CD8-positive, alpha-beta memory T cell (primary cell): Measurements from ENCODE around the gene PHF21B. TPM values are rescaled to one million over a fixed set of nuclear protein-coding genes. Genes with fewer than 3 reads are reported as not detected.

Experiments used
- CTCF ChIA-PET: fragments of 350-600 bp; sonication (Branson Sonifier 250); formaldehyde crosslinking; loops from one replicate; lab custom pipeline; 2021; ENCODE audit warnings: antibody characterized with exemption; lab: Charles Lee
- POLR2A ChIA-PET: fragments of 350-600 bp; sonication (Branson Sonifier 250); formaldehyde crosslinking; loops from one replicate; lab custom pipeline; 2021; ENCODE audit warnings: antibody characterized with exemption; lab: Charles Lee
- DNase-seq, 5 donors: peaks; one replicate each; pipeline versions ENCODE4 v3.0.0 to v3.0.0-alpha.2; 2020 to 2022; ENCODE audit warnings: mixed read lengths in 1 of 5
- H3K27ac ChIP-seq: one replicate; pipeline ENCODE4 v1.7.0; 2013; ENCODE audit warnings: low read depth, mild to moderate bottlenecking, low read length, moderate library complexity
- H3K27me3 ChIP-seq: 2 replicates; pipeline ENCODE4 v1.7.0; 2013; ENCODE audit warnings: low read length, mild to moderate bottlenecking; ENCODE audit not compliant: insufficient read depth, poor library complexity, severe bottlenecking
- H3K36me3 ChIP-seq: 2 replicates; pipeline ENCODE4 v1.7.0; 2013; ENCODE audit warnings: mild to moderate bottlenecking, low read length, moderate library complexity; ENCODE audit not compliant: insufficient read depth
- H3K4me1 ChIP-seq: 2 replicates; pipeline ENCODE4 v1.7.0; 2013; ENCODE audit warnings: mild to moderate bottlenecking, low read length, moderate library complexity; ENCODE audit not compliant: insufficient read depth
- H3K4me3 ChIP-seq: 2 replicates; pipeline ENCODE4 v1.7.0; 2013; ENCODE audit warnings: mild to moderate bottlenecking, low read length
- H3K9me3 ChIP-seq: 2 replicates; pipeline ENCODE4 v1.7.0; 2013; ENCODE audit warnings: mild to moderate bottlenecking, low read length
- H3K27ac Mint-ChIP-seq, 8 donors: one replicate each; pipeline ENCODE4 v1.8.0; 2020 to 2021; ENCODE audit warnings: mixed read lengths in 8 of 8, mild to moderate bottlenecking in 6 of 8, inconsistent platforms in 3 of 8, moderate library complexity in 3 of 8
- H3K27me3 Mint-ChIP-seq, 2 donors: one replicate each; pipeline ENCODE4 v1.8.0; 2020 to 2021; ENCODE audit warnings: mixed read lengths in 2 of 2, mild to moderate bottlenecking in 1 of 2, moderate library complexity in 1 of 2
- H3K36me3 Mint-ChIP-seq, 3 donors: one replicate each; pipeline ENCODE4 v1.8.0; 2020 to 2021; ENCODE audit warnings: mixed read lengths in 3 of 3, inconsistent platforms in 1 of 3, mild to moderate bottlenecking in 1 of 3
- H3K4me1 Mint-ChIP-seq, 3 donors: one replicate each; pipeline ENCODE4 v1.8.0; 2020 to 2021; ENCODE audit warnings: mixed read lengths in 3 of 3, inconsistent platforms in 1 of 3, mild to moderate bottlenecking in 1 of 3
- H3K4me3 Mint-ChIP-seq, 7 donors: one replicate each; pipeline ENCODE4 v1.8.0; 2020 to 2021; ENCODE audit warnings: mixed read lengths in 7 of 7, mild to moderate bottlenecking in 6 of 7, moderate library complexity in 4 of 7, inconsistent platforms in 2 of 7
- H3K9me3 Mint-ChIP-seq, 5 donors: one replicate each; pipeline ENCODE4 v1.8.0; 2020 to 2022; ENCODE audit warnings: mixed read lengths in 5 of 5, mild to moderate bottlenecking in 3 of 5, moderate library complexity in 2 of 5, inconsistent platforms in 1 of 5
- polyA plus RNA-seq: library from polyadenylated mRNA; unstranded; fragments of 300-500 nt; fragmentation: Illumina TruSeq; gene quantifications from one replicate; pipeline ENCODE4 v1.2.3, GENCODE V29; 2021
- total RNA-seq, 2 experiments: library from RNA; stranded (reverse); gene quantifications; one replicate each; pipeline ENCODE4 v1.2.3, GENCODE V29; 2021

The PHF21B gene
- total and polyA plus RNA-seq, 3 experiments from 2014 or later = not detected

GRCh38 chr22:44931766-44932165 lies 78.0 kb downstream of the PHF21B start:
- Histone ChIP-seq H3K4me1 (no peaks in the 10 kb centered on the region), H3K36me3 (no peaks in the 10 kb centered on the region), H3K4me3 (no peak overlapping the region), H3K9me3 (no peaks in the 10 kb centered on the region), H3K27me3 (no peaks in the 10 kb centered on the region), H3K27ac (no peak overlapping the region)
- no peak overlapping the region for H3K27ac Mint-ChIP-seq
- H3K36me3 Mint-ChIP-seq = no peaks in the 10 kb centered on the region
- no peaks in the 10 kb centered on the region for H3K4me1 Mint-ChIP-seq
- H3K9me3 Mint-ChIP-seq = no peaks in the 10 kb centered on the region
- no peak overlapping the region for H3K4me3 Mint-ChIP-seq
- peaks cover 2 to 4% of the 10 kb centered on the region in 2 donors for H3K27me3 Mint-ChIP-seq
- CTCF ChIA-PET = no interaction called here
- DNase-seq = no peak
- POLR2A ChIA-PET = no interaction called here

- CTCF ChIA-PET = no interaction called here
- Mint-ChIP-seq H3K27ac (no peak overlapping the region), H3K4me1 (no peaks in the 10 kb centered on the region), H3K9me3 (no peaks in the 10 kb centered on the region), H3K36me3 (no peaks in the 10 kb centered on the region), H3K27me3 (peaks cover 2 to 7% of the 10 kb centered on the region in 2 donors), H3K4me3 (no peak overlapping the region)
- no peak overlapping the region for H3K27ac ChIP-seq
- H3K36me3 ChIP-seq = no peaks in the 10 kb centered on the region
- no peaks in the 10 kb centered on the region for H3K9me3 ChIP-seq
- POLR2A ChIA-PET = no interaction called here
- H3K4me1 ChIP-seq = no peaks in the 10 kb centered on the region
- DNase-seq = no peak
- no peak overlapping the region for H3K4me3 ChIP-seq
- no peaks in the 10 kb centered on the region for H3K27me3 ChIP-seq
These were observed 78.7 kb downstream of the PHF21B start for GRCh38 chr22:44931077-44931540.

DNA sequence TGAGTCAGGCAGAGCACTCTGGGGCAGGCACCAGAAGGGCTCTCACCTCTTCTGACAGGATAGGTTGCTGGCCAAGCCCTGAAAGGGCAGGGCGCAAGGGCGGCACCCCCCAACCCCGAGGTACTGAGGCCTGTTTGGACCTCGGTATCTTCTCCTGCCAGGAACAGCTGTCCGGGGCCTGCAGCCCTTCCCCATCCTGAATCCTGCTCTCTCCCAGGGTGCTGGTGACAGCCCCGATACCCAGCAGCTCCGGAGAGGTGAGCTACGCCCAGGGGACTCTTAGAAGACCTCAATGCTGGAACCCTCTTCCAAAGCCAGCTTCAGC lies 79.1 kb downstream of the PHF21B start:
- H3K27ac Mint-ChIP-seq = no peak overlapping the region
- no peak overlapping the region for H3K27ac ChIP-seq
- H3K4me3 ChIP-seq = no peak overlapping the region
- no peaks in the 10 kb centered on the region for H3K4me1 ChIP-seq
- peaks cover 1 to 7% of the 10 kb centered on the region in 2 donors for H3K27me3 Mint-ChIP-seq
- POLR2A ChIA-PET = no interaction called here
- no peaks in the 10 kb centered on the region for H3K27me3 ChIP-seq
- H3K36me3 Mint-ChIP-seq = no peaks in the 10 kb centered on the region
- H3K4me3 Mint-ChIP-seq = no peak overlapping the region
- H3K36me3 ChIP-seq = no peaks in the 10 kb centered on the region
- H3K9me3 Mint-ChIP-seq = no peaks in the 10 kb centered on the region
- no peaks in the 10 kb centered on the region for H3K4me1 Mint-ChIP-seq
- no peaks in the 10 kb centered on the region for H3K9me3 ChIP-seq
- DNase-seq = no peak
- CTCF ChIA-PET = no interaction called here

DNA sequence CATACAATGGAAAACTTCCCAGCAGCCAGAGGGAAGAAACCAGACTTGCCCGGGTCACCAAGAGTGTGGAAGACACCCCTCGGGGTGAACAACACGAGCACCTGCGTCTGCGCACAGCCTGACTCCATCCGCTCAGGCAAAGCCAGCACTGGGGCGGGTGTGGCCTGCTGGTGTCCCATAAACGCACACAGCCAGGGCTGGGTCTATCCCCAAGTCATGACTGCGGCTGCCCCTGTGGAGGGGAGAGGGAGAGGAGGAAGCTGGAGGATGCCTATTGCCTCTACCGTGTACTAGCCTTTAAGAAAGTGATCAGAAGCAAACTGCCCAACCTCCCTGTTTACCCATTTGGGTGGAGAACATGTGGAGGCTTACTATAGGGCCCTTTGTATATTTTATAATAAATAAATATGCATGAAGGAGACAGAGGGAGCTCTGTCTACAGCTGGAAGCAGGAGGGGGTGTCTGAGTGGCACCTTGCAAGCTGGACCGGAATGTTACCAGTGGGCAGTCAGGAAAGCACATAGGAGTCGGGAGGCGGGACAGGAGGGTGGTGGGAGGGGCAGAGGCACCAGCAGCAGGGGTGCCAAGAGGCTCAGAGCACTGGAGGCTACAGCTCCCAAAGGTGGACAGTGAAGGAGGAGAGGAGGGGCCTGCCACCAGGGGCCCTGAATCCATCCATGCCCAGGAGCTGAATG lies 79.6 kb downstream of the PHF21B start:
- Mint-ChIP-seq H3K27ac (no peak overlapping the region), H3K4me3 (no peak overlapping the region), H3K36me3 (no peaks in the 10 kb centered on the region), H3K9me3 (no peaks in the 10 kb centered on the region), H3K27me3 (peaks cover 1 to 7% of the 10 kb centered on the region in 2 donors), H3K4me1 (no peaks in the 10 kb centered on the region)
- Histone ChIP-seq H3K27ac (no peak overlapping the region), H3K36me3 (no peaks in the 10 kb centered on the region), H3K27me3 (no peaks in the 10 kb centered on the region), H3K4me3 (no peak overlapping the region), H3K9me3 (no peaks in the 10 kb centered on the region), H3K4me1 (no peaks in the 10 kb centered on the region)
- no peak for DNase-seq
- ChIA-PET CTCF (no interaction called here), POLR2A (no interaction called here)

DNA sequence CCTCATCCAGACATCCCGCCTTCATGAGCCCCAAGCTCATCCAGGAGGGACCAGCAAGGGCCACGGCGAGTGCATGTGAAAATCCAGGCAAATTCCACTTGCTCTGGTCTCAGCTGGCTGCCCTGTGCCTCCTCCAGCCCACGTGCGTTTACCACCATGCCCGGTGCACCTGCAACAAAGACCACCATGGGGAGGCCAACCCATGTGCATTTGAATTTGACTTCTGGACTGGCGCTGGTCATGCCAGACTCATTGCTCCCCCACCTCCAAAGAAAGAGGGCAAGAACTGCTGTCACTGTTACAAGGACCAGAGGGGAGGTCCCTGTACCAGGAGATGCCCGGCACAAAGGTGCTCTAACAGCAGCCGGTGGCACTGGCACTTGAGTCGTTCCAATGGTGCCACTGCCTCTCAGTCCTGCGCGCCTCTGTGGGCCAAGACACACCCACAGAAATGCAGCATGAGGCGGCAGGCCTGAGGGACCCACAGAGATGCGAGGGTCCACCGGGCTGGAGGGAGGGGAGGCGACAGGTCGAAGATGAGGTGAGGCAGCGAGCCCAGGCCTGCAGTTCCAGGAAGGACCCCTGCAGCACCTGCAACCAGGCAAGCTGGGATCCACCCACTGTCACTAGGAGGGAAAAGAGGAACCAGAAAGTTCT lies 80.3 kb downstream of the PHF21B start:
- Mint-ChIP-seq H3K27me3 (peaks cover 1 to 7% of the 10 kb centered on the region in 2 donors), H3K4me1 (no peaks in the 10 kb centered on the region), H3K27ac (no peak overlapping the region), H3K4me3 (no peak overlapping the region), H3K36me3 (no peaks in the 10 kb centered on the region), H3K9me3 (no peaks in the 10 kb centered on the region)
- Histone ChIP-seq H3K27ac (no peak overlapping the region), H3K4me1 (no peaks in the 10 kb centered on the region), H3K36me3 (no peaks in the 10 kb centered on the region), H3K9me3 (no peaks in the 10 kb centered on the region), H3K27me3 (no peaks in the 10 kb centered on the region), H3K4me3 (no peak overlapping the region)
- ChIA-PET CTCF (no interaction called here), POLR2A (no interaction called here)
- DNase-seq = no peak

DNA sequence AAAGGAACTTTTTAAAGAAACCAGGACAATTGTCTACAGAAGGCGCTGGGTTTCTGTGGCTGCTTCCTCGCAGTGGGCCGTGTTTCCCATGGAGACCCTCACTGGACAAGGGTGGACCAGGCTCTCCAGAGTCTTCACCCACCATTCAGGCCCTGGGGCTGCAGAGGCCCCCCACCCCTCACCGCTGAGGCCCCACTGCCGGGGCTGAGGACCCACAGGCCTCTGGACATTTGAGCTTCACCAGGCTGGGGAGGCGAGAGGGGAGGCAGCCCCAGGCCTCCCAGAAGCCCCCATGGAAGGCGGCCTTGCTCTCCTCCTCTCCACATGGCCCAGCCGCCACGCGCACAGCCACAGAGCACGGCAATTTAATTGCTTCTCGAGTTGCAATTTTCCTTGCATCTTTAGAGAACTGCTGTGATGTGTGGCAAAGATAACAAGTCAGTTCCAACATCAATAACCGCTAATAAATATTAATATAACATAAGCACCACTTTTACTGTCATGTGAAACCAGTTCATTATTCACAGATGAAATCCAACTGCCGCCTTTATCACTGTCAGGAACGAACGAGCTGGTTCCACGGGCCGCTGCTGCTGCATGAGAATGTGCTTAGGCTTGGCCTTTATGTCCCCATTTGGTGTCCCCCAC lies 81.0 kb downstream of the PHF21B start:
- Histone ChIP-seq H3K27me3 (no peaks in the 10 kb centered on the region), H3K4me1 (no peaks in the 10 kb centered on the region), H3K9me3 (no peaks in the 10 kb centered on the region), H3K36me3 (no peaks in the 10 kb centered on the region), H3K27ac (no peak overlapping the region), H3K4me3 (no peak overlapping the region)
- Mint-ChIP-seq H3K4me1 (no peaks in the 10 kb centered on the region), H3K27ac (no peak overlapping the region), H3K4me3 (no peak overlapping the region), H3K27me3 (peaks cover 1 to 7% of the 10 kb centered on the region in 2 donors), H3K9me3 (peaks cover 0 to 2% (median 0%) of the 10 kb centered on the region in 5 donors), H3K36me3 (no peaks in the 10 kb centered on the region)
- ChIA-PET CTCF (no interaction called here), POLR2A (no interaction called here)
- no peak for DNase-seq

GRCh38 chr22:44928136-44928463 lies 81.7 kb downstream of the PHF21B start:
- H3K4me3 Mint-ChIP-seq = no peak overlapping the region
- Histone ChIP-seq H3K36me3 (no peaks in the 10 kb centered on the region), H3K4me3 (no peak overlapping the region), H3K27me3 (no peaks in the 10 kb centered on the region), H3K27ac (no peak overlapping the region), H3K4me1 (no peaks in the 10 kb centered on the region), H3K9me3 (no peaks in the 10 kb centered on the region)
- DNase-seq = no peak
- H3K27ac Mint-ChIP-seq = no peak overlapping the region
- H3K4me1 Mint-ChIP-seq = no peaks in the 10 kb centered on the region
- peaks cover 3 to 7% of the 10 kb centered on the region in 2 donors for H3K27me3 Mint-ChIP-seq
- H3K9me3 Mint-ChIP-seq = peaks cover 0 to 8% (median 0%) of the 10 kb centered on the region in 5 donors
- ChIA-PET POLR2A (no interaction called here), CTCF (no interaction called here)
- no peaks in the 10 kb centered on the region for H3K36me3 Mint-ChIP-seq

DNA sequence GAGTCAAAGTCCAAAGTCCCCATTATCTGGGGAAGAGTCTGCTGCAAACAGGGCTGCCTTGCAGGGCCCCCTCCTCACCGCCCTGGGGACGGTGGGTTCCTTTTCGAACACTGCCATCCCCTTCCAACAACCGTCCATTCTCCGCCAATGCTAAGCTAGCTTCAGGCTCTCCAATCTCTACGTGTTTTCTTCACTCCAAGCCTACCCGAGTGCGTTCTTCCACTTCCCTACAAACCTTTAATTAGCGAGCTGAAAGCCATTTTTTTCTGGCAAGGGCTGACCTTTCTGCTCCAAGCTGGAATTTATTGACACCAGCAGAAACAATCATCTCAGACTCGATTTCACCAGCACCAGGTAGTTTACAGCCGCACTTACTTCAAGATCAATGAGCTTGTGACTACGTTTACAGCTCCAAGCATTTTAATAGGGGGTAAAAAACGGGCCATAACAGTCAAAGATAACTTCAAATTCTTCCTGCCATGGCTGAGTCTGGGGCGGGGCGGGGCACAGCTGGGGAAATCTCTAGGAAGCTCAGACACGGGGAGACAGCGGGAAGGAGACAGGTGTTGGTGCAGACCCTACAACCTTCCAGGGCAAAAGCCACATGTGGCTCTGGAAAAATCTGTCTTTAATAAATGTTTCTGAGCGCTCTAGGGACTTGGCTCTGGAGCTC lies 82.2 kb downstream of the PHF21B start:
- no peaks in the 10 kb centered on the region for H3K4me1 Mint-ChIP-seq
- H3K4me3 ChIP-seq = no peak overlapping the region
- CTCF ChIA-PET = no interaction called here
- H3K9me3 ChIP-seq = no peaks in the 10 kb centered on the region
- no peaks in the 10 kb centered on the region for H3K36me3 Mint-ChIP-seq
- peaks cover 3 to 7% of the 10 kb centered on the region in 2 donors for H3K27me3 Mint-ChIP-seq
- no peak overlapping the region for H3K4me3 Mint-ChIP-seq
- H3K27ac ChIP-seq = no peak overlapping the region
- H3K27ac Mint-ChIP-seq = no peak overlapping the region
- H3K9me3 Mint-ChIP-seq = peaks cover 0 to 8% (median 0%) of the 10 kb centered on the region in 5 donors
- no peaks in the 10 kb centered on the region for H3K36me3 ChIP-seq
- no peaks in the 10 kb centered on the region for H3K4me1 ChIP-seq
- no peak for DNase-seq
- H3K27me3 ChIP-seq = no peaks in the 10 kb centered on the region
- POLR2A ChIA-PET = no interaction called here
